Psoas muscle (tissue), 8 donors: ENCODE measurements around the gene MED12. TPM values are rescaled to one million over a fixed set of nuclear protein-coding genes. Genes with fewer than 3 reads are reported as not detected.

Source experiments
- ATAC-seq, 4 donors: fragments of 200-7000 bp; cut with Tn5 transposase; one replicate each; pipeline ENCODE4 v1.9.1; 2020; ENCODE audit warnings: moderate library complexity in 3 of 4, mild to moderate bottlenecking in 2 of 4
- DNase-seq, 2 donors: peaks; one replicate each; pipeline ENCODE4 v3.0.0-alpha.2; 2020
- H3K27ac ChIP-seq: fragments of 200-600 bp; one replicate; pipeline ENCODE4 v1.8.0; 2022
- H3K27me3 ChIP-seq, 3 donors: fragments of 200-600 bp in 1 of 3; one replicate each; pipeline versions ENCODE4 v1.6.1 to v1.8.0; 2013 to 2022; ENCODE audit warnings: low read length in 2 of 3, mild to moderate bottlenecking in 2 of 3, moderate library complexity in 1 of 3; ENCODE audit not compliant: insufficient read depth in 3 of 3
- H3K36me3 ChIP-seq, 2 donors: fragments of 200-600 bp in 1 of 2; one replicate each; pipeline versions ENCODE4 v1.6.1 to v1.8.0; 2013 to 2022; ENCODE audit warnings: low read depth in 1 of 2, mild to moderate bottlenecking in 1 of 2, moderate library complexity in 1 of 2; ENCODE audit not compliant: insufficient read depth in 1 of 2
- H3K4me1 ChIP-seq: fragments of 200-600 bp; one replicate; pipeline ENCODE4 v1.8.0; 2022
- H3K4me3 ChIP-seq: fragments of 200-600 bp; one replicate; pipeline ENCODE4 v1.8.0; 2022; ENCODE audit warnings: mild to moderate bottlenecking
- H3K9me3 ChIP-seq: fragments of 200-600 bp; one replicate; pipeline ENCODE4 v1.8.0; 2022
- WGBS, 3 donors: extraction: QIAGEN DNeasy Blood & Tissue Kit; methylation state at CpG; one replicate each; pipeline versions ENCODE4 v1.1.6 to v1.1.7; 2013; 5-methylcytosine and 5-hydroxymethylcytosine counted together
- intact Hi-C, 2 donors: fragments of 100-400 bp; cut with DNase I; formaldehyde crosslinking; loops; one replicate each; pipeline versions ENCODE4 v1.11.0 to v1.14.2; 2022
- polyA plus RNA-seq, 3 donors: library from polyadenylated mRNA; stranded (reverse); fragments of 200-250 nt; gene quantifications; one replicate each; pipeline ENCODE4 v1.2.3, GENCODE V29; 2013
- total RNA-seq, 4 donors: library from RNA; stranded (reverse); fragmentation: NEBNext Ultra II Directional in 2 of 4; extraction: Animal tissue kit (Norgen Biotek cat#: 25700) in 2 of 4; gene quantifications; one replicate each; pipeline versions ENCODE4 v1.2.1 to v1.2.4, GENCODE V29; 2021 to 2023
- TF ChIP-seq, protein P1 (sequence below): fragments of 200-600 bp; IDR thresholded peaks from one replicate; pipeline ENCODE4 v1.8.0; 2022; ENCODE audit warnings: antibody characterized with exemption
- donor health status: healthy with polysubstance abuse.
- donor health status: DM: no; HTN: no; CAD: no; lungs with moderate emphysema.
- donor health status: Bipolar disorder and iron deficiency.
- donor health status: healthy.
- donor health status: DM: yes; HTN: yes; CAD: no.
- donor health status: DM: no; HTN: no; CAD: no.
- donor health status: DM: no; HTN: no; CAD: no.
- donor health status: DM: yes; HTN: yes; CAD: no.

Gene MED12
- total and polyA plus RNA-seq, 7 donors = 7.1 to 24.8 (median 20.7) TPM

DNA sequence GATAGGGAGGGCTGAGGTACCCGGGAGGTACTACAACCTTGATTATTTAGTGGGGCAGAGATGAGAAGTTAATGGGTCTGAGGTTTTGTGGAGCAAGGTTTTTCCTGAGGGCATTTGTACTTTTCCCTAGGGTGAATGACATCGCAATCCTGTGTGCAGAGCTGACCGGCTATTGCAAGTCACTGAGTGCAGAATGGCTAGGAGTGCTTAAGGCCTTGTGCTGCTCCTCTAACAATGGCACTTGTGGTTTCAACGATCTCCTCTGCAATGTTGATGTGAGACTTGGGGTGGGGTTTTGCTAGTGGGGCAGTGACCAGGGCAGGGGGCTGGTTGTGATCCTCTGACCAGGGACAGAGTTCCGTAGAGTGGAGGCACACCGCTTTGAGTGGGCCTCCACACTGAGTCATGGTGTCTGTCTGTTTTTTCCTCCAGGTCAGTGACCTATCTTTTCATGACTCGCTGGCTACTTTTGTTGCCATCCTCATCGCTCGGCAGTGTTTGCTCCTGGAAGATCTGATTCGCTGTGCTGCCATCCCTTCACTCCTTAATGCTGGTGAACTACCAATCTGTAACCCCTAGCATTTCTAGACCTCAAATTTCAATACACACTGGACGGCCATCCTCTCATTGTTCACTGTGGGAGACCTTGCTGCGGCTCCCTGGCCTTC lies 9.9 kb downstream of the MED12 start:
- TF ChIP-seq, protein P1, sequence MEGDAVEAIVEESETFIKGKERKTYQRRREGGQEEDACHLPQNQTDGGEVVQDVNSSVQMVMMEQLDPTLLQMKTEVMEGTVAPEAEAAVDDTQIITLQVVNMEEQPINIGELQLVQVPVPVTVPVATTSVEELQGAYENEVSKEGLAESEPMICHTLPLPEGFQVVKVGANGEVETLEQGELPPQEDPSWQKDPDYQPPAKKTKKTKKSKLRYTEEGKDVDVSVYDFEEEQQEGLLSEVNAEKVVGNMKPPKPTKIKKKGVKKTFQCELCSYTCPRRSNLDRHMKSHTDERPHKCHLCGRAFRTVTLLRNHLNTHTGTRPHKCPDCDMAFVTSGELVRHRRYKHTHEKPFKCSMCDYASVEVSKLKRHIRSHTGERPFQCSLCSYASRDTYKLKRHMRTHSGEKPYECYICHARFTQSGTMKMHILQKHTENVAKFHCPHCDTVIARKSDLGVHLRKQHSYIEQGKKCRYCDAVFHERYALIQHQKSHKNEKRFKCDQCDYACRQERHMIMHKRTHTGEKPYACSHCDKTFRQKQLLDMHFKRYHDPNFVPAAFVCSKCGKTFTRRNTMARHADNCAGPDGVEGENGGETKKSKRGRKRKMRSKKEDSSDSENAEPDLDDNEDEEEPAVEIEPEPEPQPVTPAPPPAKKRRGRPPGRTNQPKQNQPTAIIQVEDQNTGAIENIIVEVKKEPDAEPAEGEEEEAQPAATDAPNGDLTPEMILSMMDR = no peak
- 75 to 78% (median 77%) methylated on average over 10 to 12 of the region's 12 CpGs for WGBS, 3 donors
- no peak for ATAC-seq
- Histone ChIP-seq H3K36me3 (peaks cover 4 to 92% of the 10 kb centered on the region in 2 donors), H3K27ac (no peak overlapping the region), H3K27me3 (no peaks in the 10 kb centered on the region), H3K9me3 (no peaks in the 10 kb centered on the region), H3K4me1 (no peaks in the 10 kb centered on the region), H3K4me3 (no peak overlapping the region)
- DNase-seq = no peak
- intact Hi-C loops = no loop called here

DNA sequence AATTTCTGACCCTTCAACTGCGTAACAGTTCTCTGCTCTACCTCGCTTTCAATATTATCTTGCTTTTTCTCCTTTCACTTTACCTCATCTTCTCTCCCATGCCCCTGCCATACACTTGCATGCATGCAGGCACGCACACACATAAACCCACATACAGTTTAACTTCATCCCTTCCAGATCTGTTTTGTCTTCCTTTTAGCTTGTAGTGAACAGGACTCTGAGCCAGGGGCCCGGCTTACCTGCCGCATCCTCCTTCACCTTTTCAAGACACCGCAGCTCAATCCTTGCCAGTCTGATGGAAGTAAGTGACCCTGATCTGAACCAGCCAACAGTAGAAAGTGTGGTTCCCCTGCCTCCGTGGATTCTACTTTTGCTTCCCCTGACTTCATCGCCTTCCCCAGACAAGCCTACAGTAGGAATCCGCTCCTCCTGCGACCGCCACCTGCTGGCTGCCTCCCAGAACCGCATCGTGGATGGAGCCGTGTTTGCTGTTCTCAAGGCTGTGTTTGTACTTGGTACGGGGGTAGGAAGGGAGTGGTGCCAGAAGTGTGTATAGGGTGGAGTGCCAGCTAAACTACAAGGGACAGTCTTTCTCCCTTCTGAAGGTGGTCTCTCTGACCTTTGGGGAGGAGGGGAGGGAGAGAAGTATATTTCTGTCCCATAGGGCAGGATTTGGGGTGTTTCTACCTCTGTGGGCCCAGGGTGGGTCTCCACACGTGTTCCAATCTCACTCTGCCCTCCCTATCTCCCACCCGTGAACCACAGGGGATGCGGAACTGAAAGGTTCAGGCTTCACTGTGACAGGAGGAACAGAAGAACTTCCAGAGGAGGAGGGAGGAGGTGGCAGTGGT lies 10.7 kb downstream of the MED12 start:
- H3K27ac ChIP-seq = no peak overlapping the region
- TF ChIP-seq, protein P1 = peak; percentile 53
- ATAC-seq = peak; percentile 55 to 80 (median 64)
- H3K36me3 ChIP-seq = peaks cover 4 to 89% of the 10 kb centered on the region in 2 donors
- H3K9me3 ChIP-seq = no peaks in the 10 kb centered on the region
- H3K4me1 ChIP-seq = no peaks in the 10 kb centered on the region
- 33 to 49% (median 40%) methylated on average over 18 of the region's 18 CpGs for WGBS, 3 donors
- no peaks in the 10 kb centered on the region for H3K27me3 ChIP-seq
- H3K4me3 ChIP-seq = no peak overlapping the region
- DNase-seq = peak; percentile 58 to 74
- intact Hi-C loops = no loop called here

DNA sequence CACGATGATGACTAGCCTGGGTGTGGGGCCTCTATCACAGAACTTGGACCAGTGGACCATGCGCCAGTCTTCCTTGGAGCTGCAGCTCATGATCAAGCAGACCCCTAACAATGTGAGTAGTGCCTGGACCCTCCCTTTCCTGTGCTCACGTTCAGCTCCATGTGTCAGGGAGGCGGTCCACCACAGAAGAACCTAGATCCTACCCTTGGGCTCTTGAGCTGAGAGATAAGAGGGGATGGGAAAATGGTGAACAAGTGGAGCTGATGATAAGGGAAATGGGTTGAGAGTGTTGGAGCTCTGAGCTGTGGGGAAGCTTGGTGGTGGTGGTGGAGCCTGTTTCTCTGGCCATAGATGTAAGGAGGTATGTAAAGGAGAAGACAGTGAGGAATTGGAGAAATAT lies 13.1 kb downstream of the MED12 start:
- H3K9me3 ChIP-seq = no peaks in the 10 kb centered on the region
- TF ChIP-seq, protein P1 = no peak
- no peaks in the 10 kb centered on the region for H3K27me3 ChIP-seq
- no peak overlapping the region for H3K4me3 ChIP-seq
- H3K27ac ChIP-seq = no peak overlapping the region
- intact Hi-C loops = no loop called here
- DNase-seq (peak in 1 of 2 donors; percentile 8), ATAC-seq (no peak)
- no peaks in the 10 kb centered on the region for H3K4me1 ChIP-seq
- WGBS, 3 donors = 76 to 93% (median 87%) methylated on average over 4 of the region's 4 CpGs
- peaks cover 5 to 88% of the 10 kb centered on the region in 2 donors for H3K36me3 ChIP-seq

DNA sequence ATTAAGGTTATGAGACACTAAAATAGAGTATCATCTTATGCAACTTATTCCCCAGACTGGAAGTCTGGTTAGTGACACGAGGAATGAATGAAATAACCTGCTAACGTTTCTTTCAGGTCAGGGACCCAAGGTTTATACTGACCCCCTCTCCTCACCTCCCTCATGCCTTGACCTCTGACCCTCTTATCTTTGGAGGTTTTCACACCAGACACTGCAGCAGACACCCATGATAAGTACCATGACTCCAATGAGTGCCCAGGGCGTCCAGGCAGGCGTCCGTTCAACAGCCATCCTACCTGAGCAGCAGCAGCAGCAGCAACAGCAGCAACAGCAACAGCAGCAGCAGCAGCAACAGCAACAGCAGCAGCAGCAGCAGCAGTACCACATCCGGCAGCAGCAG lies 22.0 kb downstream of the MED12 start:
- Histone ChIP-seq H3K36me3 (peaks cover 2 to 61% of the 10 kb centered on the region in 2 donors), H3K27ac (no peak overlapping the region), H3K4me3 (no peak overlapping the region), H3K27me3 (no peaks in the 10 kb centered on the region), H3K9me3 (no peaks in the 10 kb centered on the region), H3K4me1 (no peaks in the 10 kb centered on the region)
- ATAC-seq (no peak), DNase-seq (no peak)
- 72 to 91% (median 86%) methylated on average over 6 of the region's 6 CpGs for WGBS, 3 donors
- intact Hi-C loops = no loop called here
- TF ChIP-seq, protein P1 = no peak
